GM12878 (cell line): ENCODE data around the gene ID3. TPM values are rescaled to one million over a fixed set of nuclear protein-coding genes. Genes with fewer than 3 reads are reported as not detected.

Experiments used
- ATAC-seq: fragments of 200-7000 bp; cut with Tn5 transposase; 3 replicates; pipeline ENCODE4 v1.9.1; 2020; ENCODE audit warnings: mild to moderate bottlenecking, moderate library complexity
- BruUV-seq: library from RNA; stranded (reverse); fragments of 400-500 nt; replicated peaks from 2 replicates; lab custom pipeline; 2021; lab: Mats Ljungman, UMichigan
- CTCF ChIA-PET: fragments of 300-600 bp; sonication (Branson Sonifier 250); formaldehyde crosslinking; extraction: SDS; loops from one replicate; lab custom pipeline; 2021; ENCODE audit warnings: inconsistent platforms; lab: Yijun Ruan, JAX
- POLR2A ChIA-PET: fragments of 350-600 bp; formaldehyde crosslinking; extraction: SDS; loops from one replicate; lab custom pipeline; 2021; ENCODE audit warnings: inconsistent platforms; lab: Charles Lee
- RAD21 ChIA-PET: fragments of 300-600 bp; sonication (Branson Sonifier 250); formaldehyde crosslinking; loops from one replicate; lab custom pipeline; 2023; ENCODE audit warnings: antibody characterized with exemption; ENCODE audit not compliant: unreplicated experiment; lab: Charles Lee
- SMC1A ChIA-PET: fragments of 300-600 bp; sonication (Branson Sonifier 250); formaldehyde crosslinking; loops from one replicate; lab custom pipeline; 2023; ENCODE audit not compliant: unreplicated experiment, uncharacterized antibody; lab: Charles Lee
- DNase-seq: peaks from one replicate; pipeline ENCODE4 v3.0.0-alpha.2; 2011; ENCODE audit warnings: low read depth, low spot score
- FAIRE-seq: peaks from 3 replicates; lab custom pipeline; 2011; peaks lifted over from hg19 to GRCh38; lab: Jason Lieb, UNC
- H2AFZ ChIP-seq: 2 replicates; pipeline ENCODE4 v1.6.0; 2011; ENCODE audit warnings: low read depth, low read length, control low read depth; ENCODE audit not compliant: control insufficient read depth
- H3K27ac ChIP-seq: 2 replicates; pipeline ENCODE4 v1.5.1; 2011; ENCODE audit warnings: control low read depth; ENCODE audit not compliant: control insufficient read depth, insufficient read depth
- H3K27me3 ChIP-seq, 2 experiments: replicated peaks in 1 of 2; 2 replicates each; pipeline versions ENCODE4 v1.6.0 to v1.6.1; 2011; ENCODE audit warnings: low read length in 1 of 2; ENCODE audit not compliant: control insufficient read depth in 2 of 2, insufficient read depth in 2 of 2
- H3K36me3 ChIP-seq, 2 experiments: 2 replicates each; pipeline ENCODE4 v1.5.1; 2011; ENCODE audit warnings: low read length in 1 of 2; ENCODE audit not compliant: control insufficient read depth in 2 of 2, insufficient read depth in 2 of 2
- H3K4me1 ChIP-seq: 2 replicates; pipeline ENCODE4 v1.6.1; 2011; ENCODE audit warnings: mild to moderate bottlenecking, low read length, moderate library complexity, mixed read lengths; ENCODE audit not compliant: control insufficient read depth, insufficient read depth
- H3K4me2 ChIP-seq: 2 replicates; pipeline ENCODE4 v1.6.0; 2011; ENCODE audit warnings: control low read depth; ENCODE audit not compliant: control insufficient read depth, insufficient read depth
- H3K4me3 ChIP-seq: fragments of 200-600 bp; sonication (generic); 2 replicates; pipeline ENCODE4 v1.5.1; 2016
- H3K79me2 ChIP-seq: 2 replicates; pipeline ENCODE4 v1.6.0; 2011; ENCODE audit warnings: low read length; ENCODE audit not compliant: control insufficient read depth, insufficient read depth
- H3K9ac ChIP-seq: 2 replicates; pipeline ENCODE4 v1.8.0; 2011; ENCODE audit warnings: low read length, control low read depth, mixed read lengths; ENCODE audit not compliant: control insufficient read depth, insufficient read depth
- H3K9me3 ChIP-seq: replicated peaks from 3 replicates; pipeline ENCODE4 v1.5.1; 2011; ENCODE audit warnings: mild to moderate bottlenecking, low read length; ENCODE audit not compliant: control insufficient read depth, insufficient read depth
- H4K20me1 ChIP-seq: 2 replicates; pipeline ENCODE4 v1.6.0; 2011; ENCODE audit not compliant: control insufficient read depth, insufficient read depth
- BHLHE40 ChIP-seq, 2 experiments: fragments of 450-650 bp in 1 of 2; IDR thresholded peaks; 2 replicates each; pipeline ENCODE4 v1.6.1; 2011 to 2017; ENCODE audit warnings: low read depth in 2 of 2, borderline replicate concordance in 1 of 2, improper control_type of control experiment in 1 of 2, low read length in 1 of 2, mild to moderate bottlenecking in 1 of 2
- WGBS: methylation state at CpG from one replicate; pipeline ENCODE4 v1.1.6; 2016; ENCODE audit warnings: low lambda C conversion rate; ENCODE audit not compliant: insufficient replicate concordance, insufficient coverage; ENCODE audit errors: missing lambda C conversion rate; 5-methylcytosine and 5-hydroxymethylcytosine counted together
- in situ Hi-C: fragments of 300-500 bp; cut with MboI; formaldehyde crosslinking; loops from 9 replicates; pipeline ENCODE4 v1.14.3; 2018; ENCODE audit warnings: mixed read lengths
- intact Hi-C: fragments of 100-400 bp; cut with micrococcal nuclease; formaldehyde crosslinking; loops from one replicate; pipeline ENCODE4 v1.14.2; 2022; ENCODE audit not compliant: unreplicated experiment
- polyA plus RNA-seq, 11 experiments: library from polyadenylated mRNA; depleted of rRNA in 4 of 11; unstranded in 6 of 11; stranded (reverse) in 5 of 11; fragments of >200 nt; fragmentation: Nextera tagmentation in 4 of 11; fragmentation: Illumina TruSeq in 1 of 11; extraction: Ambion mirVana in 4 of 11; extraction: Trizol in 1 of 11; gene quantifications; 1 replicate in 1 of 11; 2 replicates in 10 of 11; pipeline versions ENCODE4 v1.2.1 to v1.2.3, GENCODE V29; 2011 to 2016; ENCODE audit warnings: inconsistent platforms in 2 of 11, missing spikeins in 2 of 11, low read depth in 1 of 11
- total RNA-seq, 4 experiments: library from RNA; depleted of rRNA in 3 of 4; stranded (reverse); fragments of >200 nt in 3 of 4; fragmentation: Illumina TruSeq in 1 of 4; extraction: Trizol in 1 of 4; gene quantifications; 2 replicates each; pipeline versions ENCODE4 v1.2.1 to v1.2.3, GENCODE V29; 2013 to 2021
- TF ChIP-seq, protein P1 (sequence below): IDR thresholded peaks from 2 replicates; pipeline ENCODE4 v1.6.1; 2011; ENCODE audit warnings: borderline replicate concordance, low read depth, mild to moderate bottlenecking, moderate library complexity, low read length; ENCODE audit not compliant: insufficient read depth, poor library complexity, severe bottlenecking

The ID3 gene
- total and polyA plus RNA-seq, 10 of the 15 experiments (the other 5 are each of a cell fraction or from before 2014, with no cell fraction given), result 42.7 to 475 (median 207) TPM

DNA sequence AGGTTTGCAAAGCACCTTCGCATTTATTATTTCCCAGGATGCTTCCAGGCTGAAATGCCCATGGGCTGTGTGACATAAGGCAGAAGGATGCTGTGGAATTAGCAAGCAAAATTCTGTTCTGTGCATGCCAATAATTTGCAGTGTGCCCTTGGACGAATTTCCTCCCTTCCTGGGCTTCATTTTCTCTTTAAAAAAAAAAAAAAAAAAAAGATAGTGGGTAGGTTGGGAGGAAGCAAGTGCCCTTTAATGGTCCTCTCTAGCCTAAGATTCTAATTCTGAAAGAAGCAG is 2.5 kb upstream of the ID3 start (continued):
- TF ChIP-seq, protein P1, sequence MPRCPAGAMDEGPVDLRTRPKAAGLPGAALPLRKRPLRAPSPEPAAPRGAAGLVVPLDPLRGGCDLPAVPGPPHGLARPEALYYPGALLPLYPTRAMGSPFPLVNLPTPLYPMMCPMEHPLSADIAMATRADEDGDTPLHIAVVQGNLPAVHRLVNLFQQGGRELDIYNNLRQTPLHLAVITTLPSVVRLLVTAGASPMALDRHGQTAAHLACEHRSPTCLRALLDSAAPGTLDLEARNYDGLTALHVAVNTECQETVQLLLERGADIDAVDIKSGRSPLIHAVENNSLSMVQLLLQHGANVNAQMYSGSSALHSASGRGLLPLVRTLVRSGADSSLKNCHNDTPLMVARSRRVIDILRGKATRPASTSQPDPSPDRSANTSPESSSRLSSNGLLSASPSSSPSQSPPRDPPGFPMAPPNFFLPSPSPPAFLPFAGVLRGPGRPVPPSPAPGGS, result no peak

DNA sequence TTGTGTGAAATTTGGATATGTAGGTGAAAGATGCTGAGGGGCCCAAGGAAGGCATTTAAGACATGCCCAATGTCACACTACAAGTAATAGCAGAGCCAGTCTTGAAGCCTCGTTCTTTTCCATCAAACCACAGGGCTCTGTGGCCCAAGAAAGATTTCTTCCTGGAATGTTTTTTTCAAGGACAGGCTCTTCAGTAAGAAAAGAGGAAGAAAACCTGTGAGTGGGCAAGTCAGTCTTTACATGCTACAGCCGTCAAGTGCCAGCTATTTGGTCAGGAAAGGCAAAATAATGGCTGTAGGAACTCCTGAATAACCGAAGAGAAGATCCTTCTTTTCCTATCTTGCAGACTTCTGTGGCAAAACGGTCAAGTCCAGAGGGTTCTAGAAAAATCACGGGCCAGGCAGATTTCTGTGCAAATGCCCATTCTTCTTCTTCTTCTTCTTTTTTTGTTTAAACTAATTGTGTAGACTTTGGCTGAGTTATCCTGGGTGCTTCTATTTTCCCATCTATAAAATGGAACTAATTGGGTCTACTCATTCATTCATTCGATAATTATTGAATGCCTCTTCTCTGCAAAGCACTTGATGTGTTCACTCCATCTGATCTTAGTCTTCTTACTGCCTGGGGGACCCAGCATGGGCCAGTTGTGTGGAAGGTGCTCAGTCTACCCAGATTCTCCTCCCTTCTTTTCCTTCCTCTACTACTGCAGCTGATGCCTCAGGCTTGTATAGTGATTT is 1.9 kb upstream of the ID3 start:
- FAIRE-seq, result no peak
- ChIA-PET SMC1A (interaction anchor here (1.0 to 10.6 kb wide), 3 partner anchors 11 to 37 kb away, joined by 4 to 216 read pairs (median 34); no protein-coding TSS in a partner anchor), CTCF (interaction anchor here (0.8 to 24.4 kb wide), 2 partner anchors 16 to 72 kb away, joined by 4 to 959 read pairs; no protein-coding TSS in a partner anchor), POLR2A (interaction anchor here (0.6 to 6.5 kb wide), 4 partner anchors 12 to 73 kb away, joined by 3 to 188 read pairs (median 4); no protein-coding TSS in a partner anchor), RAD21 (interaction anchor here (0.8 to 1.5 kb wide), 2 partner anchors 13 to 16 kb away, joined by 3 to 5 read pairs; no protein-coding TSS in a partner anchor)
- H3K27ac ChIP-seq, result no peak overlapping the region
- ATAC-seq, result no peak
- no peak overlapping the region for H2AFZ ChIP-seq
- intact Hi-C loops (no loop called here), in situ Hi-C loops (no loop called here)
- no peak overlapping the region for H3K9ac ChIP-seq
- no peaks in the 10 kb centered on the region for H3K9me3 ChIP-seq
- no peak for DNase-seq
- H3K4me2 ChIP-seq, result no peak overlapping the region
- H3K79me2 ChIP-seq, result peaks cover 19% of the 10 kb centered on the region
- H3K27me3 ChIP-seq, result no peaks in the 10 kb centered on the region
- H3K4me1 ChIP-seq, result peaks cover 34% of the 10 kb centered on the region
- H4K20me1 ChIP-seq, result no peaks in the 10 kb centered on the region
- no peaks in the 10 kb centered on the region for H3K36me3 ChIP-seq
- no TSS peak for BruUV-seq
- WGBS, result 77% methylated on average over 6 of the region's 6 CpGs
- no peak overlapping the region for H3K4me3 ChIP-seq
- TF ChIP-seq BHLHE40 (IDR thresholded peaks at IDR 0.05; ENCODE audit: borderline replicate concordance in 1 of 2, low read depth in 2 of 2, low read length in 1 of 2), result no peak
